IPS DF 6.9 (cell line): Measurements from ENCODE around the gene CDC7.

Experiments
- DNase-seq: peaks from one replicate; pipeline ENCODE4 v3.0.0-alpha.2; 2013; ENCODE audit warnings: low read depth, low spot score
- H3K27ac ChIP-seq: one replicate; pipeline ENCODE4 v1.5.1; 2013; ENCODE audit warnings: low read length, control low read depth
- H3K27me3 ChIP-seq: 2 replicates; pipeline ENCODE4 v1.6.1; 2013; ENCODE audit warnings: mild to moderate bottlenecking, low read length; ENCODE audit not compliant: control insufficient read depth, insufficient read depth
- H3K36me3 ChIP-seq: 2 replicates; pipeline ENCODE4 v1.6.1; 2013; ENCODE audit warnings: low read length; ENCODE audit not compliant: control insufficient read depth, insufficient read depth
- H3K4me1 ChIP-seq: 2 replicates; pipeline ENCODE4 v1.6.1; 2013; ENCODE audit warnings: low read length; ENCODE audit not compliant: control insufficient read depth, insufficient read depth
- H3K4me3 ChIP-seq: 2 replicates; pipeline ENCODE4 v1.5.1; 2013; ENCODE audit warnings: mild to moderate bottlenecking, low read length
- H3K9me3 ChIP-seq: 2 replicates; pipeline ENCODE4 v1.6.1; 2013; ENCODE audit warnings: low read length, inconsistent platforms; ENCODE audit not compliant: control insufficient read depth, insufficient read depth
- WGBS: extraction: QIAGEN DNeasy Blood & Tissue Kit; methylation state at CpG from one replicate; pipeline ENCODE4 v1.1.7; 2013; ENCODE audit warnings: mixed read lengths, missing lambda C conversion rate; ENCODE audit not compliant: insufficient read length, insufficient coverage; 5-methylcytosine and 5-hydroxymethylcytosine counted together

The CDC7 gene

GRCh38 chr1:91527781-91528180 lies 27.1 kb downstream of the CDC7 start:
- Histone ChIP-seq H3K4me1 (0 out of 2 replicates have a peak, but pooled peaks cover 1% of the 10 kb centered on the region), H3K27ac (no peak overlapping the region), H3K36me3 (peaks cover 2% of the 10 kb centered on the region; the same call in 1 of the 2 replicates), H3K9me3 (no peaks in the 10 kb centered on the region), H3K27me3 (no peaks in the 10 kb centered on the region), H3K4me3 (no peak overlapping the region)
- WGBS, result no CpG with 5 or more reads among the region's 2 CpGs
- no peak for DNase-seq

DNA sequence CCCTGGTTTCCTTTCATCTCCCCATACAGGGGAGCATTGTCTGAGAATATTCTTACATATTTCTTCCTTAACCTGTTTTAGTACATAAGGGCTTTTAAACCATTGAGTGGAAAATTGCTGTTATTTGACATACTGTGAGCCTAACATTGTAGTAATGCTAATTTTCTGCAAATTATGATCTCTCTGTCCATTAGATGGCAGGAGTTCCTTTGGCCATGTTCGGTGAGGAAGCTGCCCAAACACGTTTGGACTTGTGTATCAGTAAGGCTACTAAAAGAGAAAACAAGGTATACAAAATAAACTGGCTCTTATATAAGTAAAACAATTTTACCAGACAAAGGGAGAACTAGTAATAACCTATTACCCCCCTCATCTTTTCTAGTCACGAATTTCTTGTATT lies 29.2 kb downstream of the CDC7 start:
- no CpG with 5 or more reads among the region's 3 CpGs for WGBS
- no peak overlapping the region for H3K4me3 ChIP-seq
- no peaks in the 10 kb centered on the region for H3K9me3 ChIP-seq
- 0 out of 2 replicates have a peak, but pooled peaks cover 1% of the 10 kb centered on the region for H3K4me1 ChIP-seq
- no peaks in the 10 kb centered on the region for H3K27me3 ChIP-seq
- no peaks in the 10 kb centered on the region for H3K36me3 ChIP-seq
- H3K27ac ChIP-seq, result no peak overlapping the region
- no peak for DNase-seq

- H3K4me3 ChIP-seq, result no peak overlapping the region
- no peaks in the 10 kb centered on the region for H3K9me3 ChIP-seq
- WGBS, result no CpG with 5 or more reads among the region's 4 CpGs
- no peak overlapping the region for H3K27ac ChIP-seq
- H3K4me1 ChIP-seq, result 0 out of 2 replicates have a peak, but pooled peaks cover 1% of the 10 kb centered on the region
- no peak for DNase-seq
- H3K36me3 ChIP-seq, result no peaks in the 10 kb centered on the region
- H3K27me3 ChIP-seq, result no peaks in the 10 kb centered on the region
Measured at GRCh38 chr1:91533361-91534024, 32.8 kb downstream of the CDC7 start.

- Histone ChIP-seq H3K9me3 (no peaks in the 10 kb centered on the region), H3K4me3 (no peak overlapping the region), H3K27ac (no peak overlapping the region), H3K27me3 (no peaks in the 10 kb centered on the region), H3K36me3 (no peaks in the 10 kb centered on the region), H3K4me1 (no peaks in the 10 kb centered on the region)
- no CpG with 5 or more reads among the region's 34 CpGs for WGBS
- DNase-seq, result no peak
Measured at GRCh38 chr1:91535441-91535840, 34.8 kb downstream of the CDC7 start.

DNA sequence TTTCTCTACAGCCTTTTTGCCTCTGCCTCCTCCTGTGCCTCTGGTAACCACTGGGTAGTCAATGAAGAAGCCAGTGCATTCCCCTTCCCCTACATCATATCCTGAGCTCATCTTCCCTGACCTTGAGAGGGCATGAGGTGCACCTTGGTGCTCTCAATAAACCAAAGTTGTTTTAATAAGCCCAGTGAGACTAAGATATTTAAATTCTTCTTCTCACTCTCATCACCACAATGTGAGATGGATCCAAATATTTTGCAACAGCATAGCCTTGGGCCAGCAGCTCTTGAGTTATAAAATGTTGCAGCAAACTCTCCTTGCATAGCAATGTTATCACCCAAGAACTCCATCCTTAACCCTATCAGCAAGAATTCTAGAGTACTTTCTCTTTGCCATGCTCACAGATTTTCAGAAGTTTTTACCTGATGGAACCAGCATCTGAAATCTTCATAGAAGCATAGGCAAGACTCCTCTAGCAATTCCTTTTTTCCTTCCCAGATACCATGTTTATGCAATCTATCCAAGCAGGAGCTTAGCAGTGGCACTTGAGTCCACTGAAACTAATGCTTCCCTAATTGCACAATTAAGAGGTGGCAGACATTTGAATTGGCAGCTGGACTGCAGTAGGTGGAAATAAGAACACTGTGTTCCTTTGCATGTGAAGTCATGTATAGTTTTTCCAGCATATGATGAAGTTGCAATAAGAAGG lies 36.8 kb downstream of the CDC7 start:
- Histone ChIP-seq H3K36me3 (no peaks in the 10 kb centered on the region), H3K9me3 (no peaks in the 10 kb centered on the region), H3K27me3 (no peaks in the 10 kb centered on the region), H3K4me3 (no peak overlapping the region), H3K4me1 (no peaks in the 10 kb centered on the region), H3K27ac (no peak overlapping the region)
- DNase-seq, result no peak

- WGBS, result no CpG with 5 or more reads among the region's 2 CpGs
- no peak overlapping the region for H3K4me3 ChIP-seq
- DNase-seq, result no peak
- H3K4me1 ChIP-seq, result no peaks in the 10 kb centered on the region
- no peaks in the 10 kb centered on the region for H3K36me3 ChIP-seq
- H3K27me3 ChIP-seq, result no peaks in the 10 kb centered on the region
- no peaks in the 10 kb centered on the region for H3K9me3 ChIP-seq
- H3K27ac ChIP-seq, result no peak overlapping the region
Measured at GRCh38 chr1:91537987-91538304, 37.3 kb downstream of the CDC7 start.

DNA sequence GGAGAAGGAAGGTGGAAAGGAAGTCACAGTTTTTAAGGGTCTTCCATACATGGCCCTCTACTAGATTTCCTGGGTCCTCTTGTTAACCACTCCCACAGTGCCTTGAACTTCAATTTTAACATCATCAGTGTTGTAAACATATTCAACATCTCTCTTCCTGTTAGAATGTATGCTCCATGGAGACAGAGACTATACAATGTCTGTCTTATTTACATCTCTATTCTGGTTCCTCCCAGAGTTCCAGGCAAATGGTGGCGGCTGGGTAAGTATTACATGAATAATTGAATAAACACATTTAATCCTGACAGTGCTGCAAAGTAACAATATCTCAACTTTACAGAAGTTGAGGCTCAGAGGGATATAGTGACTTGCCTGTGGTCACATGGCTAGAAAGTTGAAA lies 40.3 kb downstream of the CDC7 start:
- no CpG with 5 or more reads among the region's 1 CpG for whole genome bisulfite sequencing
- Histone ChIP-seq H3K36me3 (no peaks in the 10 kb centered on the region), H3K27me3 (no peaks in the 10 kb centered on the region), H3K4me1 (no peaks in the 10 kb centered on the region), H3K27ac (no peak overlapping the region), H3K9me3 (no peaks in the 10 kb centered on the region), H3K4me3 (no peak overlapping the region)
- DNase-seq, result no peak

DNA sequence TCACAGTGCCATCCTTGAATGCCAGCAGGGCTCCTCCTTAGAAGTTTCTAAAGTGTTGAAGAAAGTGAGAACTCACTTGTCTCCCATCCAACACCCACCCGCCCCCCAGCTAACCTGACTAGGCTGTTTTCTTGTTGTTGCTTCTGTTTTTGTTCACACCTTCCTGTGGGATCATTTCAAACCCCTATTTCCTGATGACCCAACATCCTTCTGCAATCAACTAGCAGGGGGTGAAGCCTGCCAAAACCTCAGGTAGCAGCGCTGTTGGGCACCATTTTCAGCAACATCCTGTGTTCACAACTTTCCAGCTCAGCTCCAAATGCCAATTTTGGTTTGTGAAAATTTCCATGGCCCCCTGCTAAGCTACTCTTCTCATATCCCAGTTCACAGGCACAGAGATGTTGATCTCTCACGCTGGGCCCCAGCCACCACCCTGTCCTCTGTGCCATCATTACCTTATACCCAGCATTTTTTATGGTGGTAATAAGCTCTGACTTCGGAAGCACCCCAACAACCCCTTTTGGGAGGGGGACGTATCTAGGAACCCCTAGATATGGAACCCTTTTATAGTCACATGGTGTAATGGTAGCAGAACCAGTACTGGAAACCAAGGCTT lies 41.4 kb downstream of the CDC7 start:
- no peak for DNase-seq
- Histone ChIP-seq H3K4me3 (no peak overlapping the region), H3K9me3 (no peaks in the 10 kb centered on the region), H3K4me1 (no peaks in the 10 kb centered on the region), H3K27me3 (no peaks in the 10 kb centered on the region), H3K27ac (no peak overlapping the region), H3K36me3 (no peaks in the 10 kb centered on the region)
- WGBS, result no CpG with 5 or more reads among the region's 5 CpGs

DNA sequence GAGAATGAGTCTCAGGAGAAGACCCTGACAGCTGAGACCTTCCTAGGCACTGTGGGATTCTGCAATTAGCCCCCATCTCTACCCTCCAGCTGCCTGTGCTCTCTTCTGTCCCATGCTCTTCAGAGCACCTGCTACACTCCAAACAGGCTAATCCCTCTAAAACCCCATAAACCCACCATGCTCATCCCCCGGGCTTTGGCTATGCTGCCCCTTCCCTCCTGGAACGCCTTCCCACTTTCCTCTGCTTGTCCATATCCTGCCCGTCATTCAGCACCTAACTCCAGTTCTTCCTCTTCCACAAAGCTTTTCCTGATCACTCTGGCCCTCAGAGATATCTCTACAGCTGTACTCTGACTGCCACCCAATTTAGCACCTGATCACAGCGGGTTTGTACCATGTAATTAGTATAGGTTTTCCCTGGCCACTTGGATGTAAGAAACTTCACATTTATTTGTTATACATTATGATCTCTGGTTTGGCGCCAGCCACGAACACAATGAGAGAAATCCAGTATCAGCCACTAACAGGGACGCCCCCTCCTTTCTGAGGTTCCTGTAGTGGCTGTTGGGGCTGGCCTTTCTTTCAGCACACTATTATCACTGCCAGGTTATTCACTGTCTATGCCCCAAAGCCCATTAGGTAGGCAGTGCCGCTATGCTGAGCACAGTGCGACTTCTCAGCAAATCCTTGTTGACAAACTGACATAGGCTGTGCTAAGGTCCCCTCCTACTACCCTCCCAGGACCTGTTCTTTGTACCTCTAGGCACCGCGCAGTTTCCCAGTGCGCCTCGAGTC lies 45.1 kb downstream of the CDC7 start:
- Histone ChIP-seq H3K4me3 (no peak overlapping the region), H3K27me3 (no peaks in the 10 kb centered on the region), H3K27ac (no peak overlapping the region), H3K4me1 (no peaks in the 10 kb centered on the region), H3K9me3 (no peaks in the 10 kb centered on the region), H3K36me3 (no peaks in the 10 kb centered on the region)
- no CpG with 5 or more reads among the region's 13 CpGs for WGBS
- no peak for DNase-seq

GRCh38 chr1:91546301-91546581 lies 45.6 kb downstream of the CDC7 start:
- WGBS, result no CpG with 5 or more reads among the region's 18 CpGs

More at GRCh38 chr1:91546301-91546581, 45.6 kb downstream of the CDC7 start:
- Histone ChIP-seq H3K27me3 (no peaks in the 10 kb centered on the region), H3K4me1 (no peaks in the 10 kb centered on the region), H3K36me3 (no peaks in the 10 kb centered on the region), H3K9me3 (no peaks in the 10 kb centered on the region), H3K27ac (no peak overlapping the region), H3K4me3 (no peak overlapping the region)
- no peak for DNase-seq
